HL-60 (cell line): Measurements from ENCODE around the gene MAGOH.

Source experiments
- DNase-seq, 2 experiments: peaks; one replicate each; pipeline ENCODE4 v3.0.0-alpha.2; 2010 to 2020; ENCODE audit warnings: low read depth in 1 of 2, low spot score in 1 of 2
- H3K27ac ChIP-seq: fragments of 250-450 bp; sonication (Bioruptor Pico); replicated peaks from 2 replicates; pipeline ENCODE4 v1.5.1; 2020; ENCODE audit warnings: mild to moderate bottlenecking, moderate library complexity
- H3K27me3 ChIP-seq: fragments of 250-450 bp; sonication (Bioruptor Pico); 2 replicates; pipeline ENCODE4 v1.5.1; 2021; ENCODE audit warnings: mild to moderate bottlenecking, moderate library complexity; ENCODE audit not compliant: insufficient read depth, poor library complexity, severe bottlenecking
- H3K4me3 ChIP-seq: replicated peaks from 2 replicates; pipeline ENCODE4 v1.5.1; 2011; ENCODE audit warnings: mild to moderate bottlenecking, control low read depth, low read length; ENCODE audit not compliant: insufficient read depth
- GABPA ChIP-seq: IDR thresholded peaks from 2 replicates; pipeline ENCODE4 v1.6.1; 2012; ENCODE audit warnings: low read depth
- POLR2AphosphoS5 ChIP-seq: IDR thresholded peaks from 2 replicates; pipeline ENCODE4 v1.6.1; 2012; ENCODE audit warnings: low read depth
- SPI1 ChIP-seq: IDR thresholded peaks from 2 replicates; pipeline ENCODE4 v1.6.1; 2012; ENCODE audit warnings: low read depth, mild to moderate bottlenecking, borderline replicate concordance
- TF ChIP-seq, protein P1 (sequence below): IDR thresholded peaks from 2 replicates; pipeline ENCODE4 v1.6.1; 2012; ENCODE audit warnings: low read depth; ENCODE audit not compliant: insufficient replicate concordance
- TF ChIP-seq, protein P2 (sequence below): IDR thresholded peaks from one replicate; pipeline ENCODE4 v1.5.1; 2011; ENCODE audit warnings: low read length, control low read depth, inconsistent platforms; ENCODE audit not compliant: insufficient read depth

MAGOH gene

DNA sequence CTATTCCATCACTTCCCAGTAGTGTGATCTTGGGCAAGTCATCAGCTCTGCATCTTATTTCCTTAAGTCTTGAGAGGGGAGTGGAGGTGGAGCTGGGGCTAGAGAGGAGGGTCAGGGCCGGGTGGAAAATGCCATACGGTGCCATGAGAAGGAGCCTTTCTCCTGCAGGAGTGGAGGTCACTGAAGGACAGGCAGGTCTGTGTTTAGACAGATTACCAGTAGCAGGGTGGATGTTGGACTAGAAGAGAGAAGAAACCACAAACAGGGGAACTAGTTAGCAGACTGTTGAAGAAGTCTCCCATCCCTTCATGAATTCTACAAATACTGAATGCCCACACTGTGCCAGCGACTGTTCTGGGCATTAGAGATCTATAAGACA is 55.6 kb downstream of the MAGOH start:
- H3K4me3 ChIP-seq, result no peak overlapping the region
- no peak for DNase-seq
- peaks cover 4% of the 10 kb centered on the region for H3K27me3 ChIP-seq
- TF ChIP-seq POLR2AphosphoS5 (no peak), GABPA (no peak), SPI1 (no peak)
- TF ChIP-seq, protein P1, sequence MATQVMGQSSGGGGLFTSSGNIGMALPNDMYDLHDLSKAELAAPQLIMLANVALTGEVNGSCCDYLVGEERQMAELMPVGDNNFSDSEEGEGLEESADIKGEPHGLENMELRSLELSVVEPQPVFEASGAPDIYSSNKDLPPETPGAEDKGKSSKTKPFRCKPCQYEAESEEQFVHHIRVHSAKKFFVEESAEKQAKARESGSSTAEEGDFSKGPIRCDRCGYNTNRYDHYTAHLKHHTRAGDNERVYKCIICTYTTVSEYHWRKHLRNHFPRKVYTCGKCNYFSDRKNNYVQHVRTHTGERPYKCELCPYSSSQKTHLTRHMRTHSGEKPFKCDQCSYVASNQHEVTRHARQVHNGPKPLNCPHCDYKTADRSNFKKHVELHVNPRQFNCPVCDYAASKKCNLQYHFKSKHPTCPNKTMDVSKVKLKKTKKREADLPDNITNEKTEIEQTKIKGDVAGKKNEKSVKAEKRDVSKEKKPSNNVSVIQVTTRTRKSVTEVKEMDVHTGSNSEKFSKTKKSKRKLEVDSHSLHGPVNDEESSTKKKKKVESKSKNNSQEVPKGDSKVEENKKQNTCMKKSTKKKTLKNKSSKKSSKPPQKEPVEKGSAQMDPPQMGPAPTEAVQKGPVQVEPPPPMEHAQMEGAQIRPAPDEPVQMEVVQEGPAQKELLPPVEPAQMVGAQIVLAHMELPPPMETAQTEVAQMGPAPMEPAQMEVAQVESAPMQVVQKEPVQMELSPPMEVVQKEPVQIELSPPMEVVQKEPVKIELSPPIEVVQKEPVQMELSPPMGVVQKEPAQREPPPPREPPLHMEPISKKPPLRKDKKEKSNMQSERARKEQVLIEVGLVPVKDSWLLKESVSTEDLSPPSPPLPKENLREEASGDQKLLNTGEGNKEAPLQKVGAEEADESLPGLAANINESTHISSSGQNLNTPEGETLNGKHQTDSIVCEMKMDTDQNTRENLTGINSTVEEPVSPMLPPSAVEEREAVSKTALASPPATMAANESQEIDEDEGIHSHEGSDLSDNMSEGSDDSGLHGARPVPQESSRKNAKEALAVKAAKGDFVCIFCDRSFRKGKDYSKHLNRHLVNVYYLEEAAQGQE, result no peak
- TF ChIP-seq, protein P2, sequence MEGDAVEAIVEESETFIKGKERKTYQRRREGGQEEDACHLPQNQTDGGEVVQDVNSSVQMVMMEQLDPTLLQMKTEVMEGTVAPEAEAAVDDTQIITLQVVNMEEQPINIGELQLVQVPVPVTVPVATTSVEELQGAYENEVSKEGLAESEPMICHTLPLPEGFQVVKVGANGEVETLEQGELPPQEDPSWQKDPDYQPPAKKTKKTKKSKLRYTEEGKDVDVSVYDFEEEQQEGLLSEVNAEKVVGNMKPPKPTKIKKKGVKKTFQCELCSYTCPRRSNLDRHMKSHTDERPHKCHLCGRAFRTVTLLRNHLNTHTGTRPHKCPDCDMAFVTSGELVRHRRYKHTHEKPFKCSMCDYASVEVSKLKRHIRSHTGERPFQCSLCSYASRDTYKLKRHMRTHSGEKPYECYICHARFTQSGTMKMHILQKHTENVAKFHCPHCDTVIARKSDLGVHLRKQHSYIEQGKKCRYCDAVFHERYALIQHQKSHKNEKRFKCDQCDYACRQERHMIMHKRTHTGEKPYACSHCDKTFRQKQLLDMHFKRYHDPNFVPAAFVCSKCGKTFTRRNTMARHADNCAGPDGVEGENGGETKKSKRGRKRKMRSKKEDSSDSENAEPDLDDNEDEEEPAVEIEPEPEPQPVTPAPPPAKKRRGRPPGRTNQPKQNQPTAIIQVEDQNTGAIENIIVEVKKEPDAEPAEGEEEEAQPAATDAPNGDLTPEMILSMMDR, result no peak
- no peak overlapping the region for H3K27ac ChIP-seq

DNA sequence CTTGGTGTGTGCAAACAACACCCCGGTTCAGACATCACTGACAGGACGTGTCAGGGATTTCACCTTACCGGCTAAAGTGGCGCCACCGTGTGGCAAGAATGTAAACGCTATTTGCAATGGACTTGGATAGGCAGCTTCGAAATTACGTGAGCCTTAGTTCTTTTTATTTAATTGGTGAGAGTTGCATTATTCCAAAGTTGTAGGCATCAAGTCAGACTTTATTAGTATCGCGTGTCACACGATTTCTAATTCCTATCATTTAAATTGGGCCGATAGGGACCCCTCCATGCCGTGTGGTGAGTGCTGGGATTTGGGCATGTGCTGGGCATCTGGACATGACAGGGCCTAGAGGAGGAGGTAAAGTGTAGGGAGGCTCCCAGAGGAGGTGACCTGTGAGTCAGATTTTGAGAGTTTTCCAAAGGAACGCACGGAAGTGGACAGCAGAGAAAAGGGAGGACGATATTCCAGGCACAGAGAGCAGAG is 56.2 kb downstream of the MAGOH start:
- peaks cover 4% of the 10 kb centered on the region for H3K27me3 ChIP-seq
- H3K27ac ChIP-seq, result no peak overlapping the region
- TF ChIP-seq, protein P2, result peak; percentile 85
- no peak for TF ChIP-seq GABPA
- H3K4me3 ChIP-seq, result no peak overlapping the region
- peak in 1 of 2 experiments; percentile 74 for DNase-seq

DNA sequence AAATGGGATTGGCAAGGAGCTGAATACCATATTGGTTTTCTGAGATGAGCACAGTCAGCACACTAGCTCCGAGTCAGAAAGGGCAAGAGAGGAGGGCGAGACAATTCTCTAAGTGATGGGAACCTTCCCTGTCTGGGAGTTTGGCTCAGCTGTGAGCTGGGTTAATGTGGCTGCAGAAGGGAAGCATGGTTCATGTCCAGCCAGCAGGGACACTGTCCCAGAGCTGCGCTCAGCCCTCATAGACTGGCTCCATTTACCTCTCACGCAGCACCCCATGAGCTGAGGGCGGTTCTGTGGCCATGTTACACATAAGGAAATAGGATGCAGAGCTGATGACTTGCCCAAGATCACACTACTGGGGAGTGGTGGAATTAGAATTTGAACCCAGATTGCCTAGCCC is 57.4 kb downstream of the MAGOH start:
- Histone ChIP-seq H3K4me3 (no peak overlapping the region), H3K27me3 (peaks cover 4% of the 10 kb centered on the region), H3K27ac (no peak overlapping the region)
- no peak for DNase-seq
- TF ChIP-seq, protein P2, result no peak
- TF ChIP-seq SPI1 (no peak), GABPA (no peak), POLR2AphosphoS5 (no peak)
- TF ChIP-seq, protein P1, result no peak

DNA sequence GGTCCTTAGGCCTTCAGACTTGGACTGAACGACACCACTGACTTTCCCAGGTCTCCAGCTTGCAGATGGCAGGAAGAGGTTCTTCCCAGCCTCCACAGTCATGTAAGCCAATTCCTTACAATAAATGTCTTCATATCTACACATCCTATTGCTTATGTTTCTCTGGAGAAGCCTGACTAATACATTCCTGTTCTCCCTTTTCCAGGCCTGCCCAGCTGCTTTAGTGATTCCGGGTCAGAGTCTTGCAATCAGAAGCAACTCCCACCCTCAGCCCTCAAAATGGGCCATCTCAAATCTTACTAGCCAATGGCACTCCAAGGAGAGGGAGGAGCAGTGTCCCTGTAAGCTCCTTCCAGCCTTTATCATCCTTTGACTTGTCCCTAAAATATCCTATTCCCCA is 58.1 kb downstream of the MAGOH start:
- TF ChIP-seq POLR2AphosphoS5 (no peak), GABPA (no peak), SPI1 (no peak)
- TF ChIP-seq, protein P2, result no peak
- TF ChIP-seq, protein P1, result no peak
- DNase-seq, result no peak
- no peak overlapping the region for H3K4me3 ChIP-seq
- H3K27ac ChIP-seq, result no peak overlapping the region
- H3K27me3 ChIP-seq, result peaks cover 4% of the 10 kb centered on the region
